ENCODE results near the gene MSRB1.

MSRB1 gene, protein sequence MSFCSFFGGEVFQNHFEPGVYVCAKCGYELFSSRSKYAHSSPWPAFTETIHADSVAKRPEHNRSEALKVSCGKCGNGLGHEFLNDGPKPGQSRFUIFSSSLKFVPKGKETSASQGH

GRCh38 chr16:1942810-1943726 is at the start of gene MSRB1:
Gene MSRB1, minus strand, starts transcription at chr16:1943199. Its CDS starts 43 bp downstream, at chr16:1943156.
- Histone ChIP-seq H3K4me1 (ENCODE audit: control insufficient read depth, insufficient read depth, low read length) (peaks cover 9% of the 10 kb centered on the region), H3K27ac (ENCODE audit: low read depth, low read length) (no peak within 1 kb of the TSS), H3K9ac (ENCODE audit: low read depth, low read length) (no peak within 1 kb of the TSS), H3K36me3 (ENCODE audit: control insufficient read depth, insufficient read depth, low read length) (peaks cover 21% of the 10 kb centered on the region), H3K27me3 (ENCODE audit: control insufficient read depth, insufficient read depth, low read length) (no peaks in the 10 kb centered on the region), H3K4me3 (ENCODE audit: low read depth, low read length) (peak within 1 kb of the TSS; percentile 78), H3K9me3 (ENCODE audit: control insufficient read depth, insufficient read depth, low read length) (no peaks in the 10 kb centered on the region)

- Histone ChIP-seq H3K9me3 (ENCODE audit: control insufficient read depth, insufficient read depth, low read length) (no peaks in the 10 kb centered on the region), H3K9ac (ENCODE audit: low read depth, low read length) (peak overlapping the region; percentile 86; the same call in 1 of the 2 replicates), H3K4me1 (ENCODE audit: control insufficient read depth, insufficient read depth, low read length) (peaks cover 22% of the 10 kb centered on the region), H3K27ac (ENCODE audit: low read depth, low read length) (no peak overlapping the region), H3K27me3 (ENCODE audit: control insufficient read depth, insufficient read depth, low read length) (peaks cover 26% of the 10 kb centered on the region), H3K36me3 (ENCODE audit: control insufficient read depth, insufficient read depth, low read length) (peaks cover 6% of the 10 kb centered on the region), H3K4me3 (ENCODE audit: low read depth, low read length) (peak overlapping the region; percentile 68)
These were observed 49.1 kb upstream of the MSRB1 start for GRCh38 chr16:1991948-1992703.

DNA sequence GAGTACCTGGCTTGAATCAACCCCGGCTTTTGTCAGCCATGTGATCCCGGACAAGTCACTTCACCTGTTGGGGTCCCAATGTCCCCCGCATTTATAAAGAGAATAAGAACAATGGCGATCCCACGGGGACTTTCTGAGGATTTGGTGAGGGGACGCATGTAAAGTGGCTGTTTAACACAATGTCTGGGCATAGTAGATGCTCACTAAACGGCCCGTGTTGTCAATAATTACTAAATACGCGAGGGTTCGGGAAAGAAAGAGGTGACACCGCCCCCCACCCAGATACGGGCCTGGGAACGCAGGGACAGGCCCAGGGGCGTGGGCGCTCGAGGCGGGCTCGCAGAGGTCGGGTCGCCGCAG is 48.6 kb upstream of the MSRB1 start:
- Histone ChIP-seq H3K9ac (ENCODE audit: low read depth, low read length) (no peak overlapping the region), H3K27ac (ENCODE audit: low read depth, low read length) (no peak overlapping the region)

DNA sequence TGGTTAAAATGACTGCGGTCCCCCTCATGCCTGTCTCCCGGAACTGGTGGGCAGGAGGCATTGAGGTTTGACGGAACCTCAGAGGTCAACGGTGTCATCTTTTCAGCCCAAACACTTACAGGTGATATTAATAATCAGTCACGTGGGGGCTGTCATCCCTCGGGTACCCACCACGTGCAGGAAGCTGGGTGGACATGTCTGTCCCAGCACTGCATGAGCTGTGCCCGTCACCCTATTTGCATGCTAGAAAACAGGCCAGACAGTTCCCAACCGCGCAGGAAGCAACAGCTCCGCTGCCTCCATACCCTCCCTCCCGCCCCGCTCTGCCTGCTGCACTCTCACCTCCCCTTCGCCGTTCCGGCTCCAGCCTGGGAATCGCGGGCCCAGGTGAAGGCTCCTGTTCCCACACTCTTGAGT is 48.1 kb upstream of the MSRB1 start:
- Histone ChIP-seq H3K27me3 (ENCODE audit: control insufficient read depth, insufficient read depth, low read length) (peaks cover 26% of the 10 kb centered on the region), H3K4me1 (ENCODE audit: control insufficient read depth, insufficient read depth, low read length) (peaks cover 22% of the 10 kb centered on the region), H3K27ac (ENCODE audit: low read depth, low read length) (no peak overlapping the region), H3K9me3 (ENCODE audit: control insufficient read depth, insufficient read depth, low read length) (no peaks in the 10 kb centered on the region), H3K36me3 (ENCODE audit: control insufficient read depth, insufficient read depth, low read length) (peaks cover 9% of the 10 kb centered on the region), H3K9ac (ENCODE audit: low read depth, low read length) (no peak overlapping the region), H3K4me3 (ENCODE audit: low read depth, low read length) (peak overlapping the region; percentile 78; the same call in 1 of the 2 replicates)

More for the DNA sequence above, 48.6 kb upstream of the MSRB1 start:
- no peaks in the 10 kb centered on the region for H3K9me3 ChIP-seq (ENCODE audit: control insufficient read depth, insufficient read depth, low read length)
- H3K4me1 ChIP-seq (ENCODE audit: control insufficient read depth, insufficient read depth, low read length): peaks cover 22% of the 10 kb centered on the region
- H3K4me3 ChIP-seq (ENCODE audit: low read depth, low read length): peak overlapping the region; percentile 56
- peaks cover 26% of the 10 kb centered on the region for H3K27me3 ChIP-seq (ENCODE audit: control insufficient read depth, insufficient read depth, low read length)
- peaks cover 6% of the 10 kb centered on the region; the same call in 1 of the 2 replicates for H3K36me3 ChIP-seq (ENCODE audit: control insufficient read depth, insufficient read depth, low read length)

GRCh38 chr16:1990351-1991134 is 47.5 kb upstream of the MSRB1 start:
- Histone ChIP-seq H3K9me3 (ENCODE audit: control insufficient read depth, insufficient read depth, low read length) (no peaks in the 10 kb centered on the region), H3K27ac (ENCODE audit: low read depth, low read length) (peak overlapping the region; percentile 50), H3K36me3 (ENCODE audit: control insufficient read depth, insufficient read depth, low read length) (peaks cover 15% of the 10 kb centered on the region), H3K27me3 (ENCODE audit: control insufficient read depth, insufficient read depth, low read length) (peaks cover 26% of the 10 kb centered on the region), H3K4me3 (ENCODE audit: low read depth, low read length) (peak overlapping the region; percentile 78), H3K4me1 (ENCODE audit: control insufficient read depth, insufficient read depth, low read length) (peaks cover 22% of the 10 kb centered on the region), H3K9ac (ENCODE audit: low read depth, low read length) (no peak overlapping the region)

DNA sequence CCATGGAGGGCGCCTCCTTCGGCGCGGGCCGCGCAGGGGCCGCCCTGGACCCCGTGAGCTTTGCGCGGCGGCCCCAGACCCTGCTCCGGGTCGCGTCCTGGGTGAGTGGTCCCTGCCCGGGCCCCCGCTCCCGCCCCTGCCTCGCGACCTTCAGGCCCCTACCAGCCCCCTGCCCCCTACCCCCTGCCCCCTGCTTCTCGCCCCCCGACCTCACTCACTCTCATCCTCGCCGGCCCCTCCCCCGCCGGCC is 47.0 kb upstream of the MSRB1 start:
- Histone ChIP-seq H3K9ac (ENCODE audit: low read depth, low read length) (no peak overlapping the region), H3K9me3 (ENCODE audit: control insufficient read depth, insufficient read depth, low read length) (no peaks in the 10 kb centered on the region), H3K36me3 (ENCODE audit: control insufficient read depth, insufficient read depth, low read length) (peaks cover 18% of the 10 kb centered on the region), H3K27me3 (ENCODE audit: control insufficient read depth, insufficient read depth, low read length) (peaks cover 26% of the 10 kb centered on the region), H3K4me1 (ENCODE audit: control insufficient read depth, insufficient read depth, low read length) (peaks cover 24% of the 10 kb centered on the region), H3K27ac (ENCODE audit: low read depth, low read length) (no peak overlapping the region), H3K4me3 (ENCODE audit: low read depth, low read length) (peak overlapping the region; percentile 78)

DNA sequence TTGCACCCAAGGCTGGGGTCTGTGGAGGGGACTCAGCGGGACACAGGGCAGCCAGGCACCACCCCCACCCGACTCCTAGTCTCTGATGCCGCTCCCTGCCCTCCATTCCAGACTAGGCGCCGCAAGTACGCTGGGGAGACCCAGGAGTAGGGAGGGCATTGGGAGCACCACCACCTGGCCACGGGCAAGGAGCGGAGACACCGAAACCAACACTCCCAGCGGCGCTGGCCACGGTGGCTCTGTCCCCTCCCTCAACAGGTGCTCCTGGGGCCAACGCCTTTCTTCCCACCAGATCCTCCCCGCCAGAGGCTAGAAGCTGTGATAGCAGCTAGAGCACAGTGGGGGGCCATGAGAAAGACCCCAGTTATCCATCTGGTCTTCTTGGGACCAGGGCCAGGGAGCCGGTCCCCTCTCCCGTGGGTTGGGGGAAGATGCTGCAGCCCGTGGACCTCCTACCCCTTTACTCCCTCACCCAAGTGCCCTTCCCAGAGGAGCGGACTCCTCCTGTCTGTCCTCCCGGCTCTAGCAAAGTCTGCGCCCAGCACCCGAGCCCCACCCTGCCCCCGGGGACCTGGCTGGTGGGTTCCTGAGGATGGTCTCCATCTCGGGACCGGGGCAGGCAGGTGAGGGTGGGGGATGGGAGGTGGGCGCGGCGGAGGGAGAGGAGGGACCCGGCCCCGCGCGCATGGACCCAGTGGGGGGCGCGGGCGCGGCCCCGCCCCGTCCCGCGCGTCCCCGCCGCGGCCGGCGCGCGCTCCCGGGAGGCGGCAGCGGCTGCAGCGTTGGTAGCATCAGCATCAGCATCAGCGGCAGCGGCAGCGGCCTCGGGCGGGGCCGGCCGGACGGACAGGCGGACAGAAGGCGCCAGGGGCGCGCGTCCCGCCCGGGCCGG is 46.5 kb upstream of the MSRB1 start, which contains the start of gene SYNGR3:
Gene SYNGR3, plus strand, starts transcription at position 762 of the 892 bp plus-strand sequence. CDS start 133 bp downstream, outside the sequence.
- Histone ChIP-seq H3K9me3 (ENCODE audit: control insufficient read depth, insufficient read depth, low read length) (no peaks in the 10 kb centered on the region), H3K4me1 (ENCODE audit: control insufficient read depth, insufficient read depth, low read length) (peaks cover 28% of the 10 kb centered on the region), H3K27me3 (ENCODE audit: control insufficient read depth, insufficient read depth, low read length) (peaks cover 26% of the 10 kb centered on the region), H3K27ac (ENCODE audit: low read depth, low read length) (peak within 1 kb of the TSS; percentile 50), H3K9ac (ENCODE audit: low read depth, low read length) (no peak within 1 kb of the TSS), H3K4me3 (ENCODE audit: low read depth, low read length) (peak within 1 kb of the TSS; percentile 78), H3K36me3 (ENCODE audit: control insufficient read depth, insufficient read depth, low read length) (peaks cover 18% of the 10 kb centered on the region)

- Histone ChIP-seq H3K4me1 (ENCODE audit: control insufficient read depth, insufficient read depth, low read length) (peaks cover 35% of the 10 kb centered on the region), H3K27me3 (ENCODE audit: control insufficient read depth, insufficient read depth, low read length) (peaks cover 37% of the 10 kb centered on the region)
These were observed 44.2 kb upstream of the MSRB1 start for GRCh38 chr16:1987198-1987597.

GRCh38 chr16:1985466-1986150 is 42.6 kb upstream of the MSRB1 start:
- no peak overlapping the region for H3K27ac ChIP-seq (ENCODE audit: low read depth, low read length)
- peaks cover 33% of the 10 kb centered on the region for H3K4me1 ChIP-seq (ENCODE audit: control insufficient read depth, insufficient read depth, low read length)
- peaks cover 18% of the 10 kb centered on the region for H3K36me3 ChIP-seq (ENCODE audit: control insufficient read depth, insufficient read depth, low read length)
- H3K9ac ChIP-seq (ENCODE audit: low read depth, low read length): no peak overlapping the region
- 0 out of 2 replicates have a peak overlapping the region, but pooled peaks have one; percentile 81 for H3K4me3 ChIP-seq (ENCODE audit: low read depth, low read length)
- H3K9me3 ChIP-seq (ENCODE audit: control insufficient read depth, insufficient read depth, low read length): no peaks in the 10 kb centered on the region
- peaks cover 40% of the 10 kb centered on the region for H3K27me3 ChIP-seq (ENCODE audit: control insufficient read depth, insufficient read depth, low read length)

More at GRCh38 chr16:1987198-1987597, 44.2 kb upstream of the MSRB1 start:
- Histone ChIP-seq H3K36me3 (ENCODE audit: control insufficient read depth, insufficient read depth, low read length) (peaks cover 18% of the 10 kb centered on the region), H3K9me3 (ENCODE audit: control insufficient read depth, insufficient read depth, low read length) (no peaks in the 10 kb centered on the region), H3K9ac (ENCODE audit: low read depth, low read length) (no peak overlapping the region), H3K4me3 (ENCODE audit: low read depth, low read length) (no peak overlapping the region), H3K27ac (ENCODE audit: low read depth, low read length) (no peak overlapping the region)

Measured in HUES48 (cell line).